Measurements from ENCODE around the gene DEDD2. TPM values are rescaled to one million over a fixed set of nuclear protein-coding genes. Genes with fewer than 3 reads are reported as not detected.

DEDD2 gene
- total RNA-seq, 3 donors from 2014 or later (not counting 1 experiment from before 2014, with no cell fraction given) = 83.2 to 110 (median 83.7) TPM

- Histone ChIP-seq H3K27me3 (ENCODE audit: control insufficient read depth, insufficient read depth, low read length) (no peaks in the 10 kb centered on the region), H3K4me1 (ENCODE audit: control insufficient read depth, insufficient read depth, low read length) (peaks cover 36% of the 10 kb centered on the region), H3K27ac (ENCODE audit: low read length) (no peak overlapping the region), H3K4me3 (ENCODE audit: low read length) (no peak overlapping the region), H3K9me3 (ENCODE audit: control insufficient read depth, insufficient read depth, low read length) (no peaks in the 10 kb centered on the region), H3K36me3 (ENCODE audit: control insufficient read depth, insufficient read depth, low read length) (peaks cover 5% of the 10 kb centered on the region)
- Mint-ChIP-seq H3K27me3 (ENCODE audit: low read depth in 2 of 2) (no peaks in the 10 kb centered on the region), H3K36me3 (no peaks in the 10 kb centered on the region), H3K9me3 (no peaks in the 10 kb centered on the region), H3K4me1 (peaks cover 22 to 45% of the 10 kb centered on the region in 2 donors), H3K4me3 (peak overlapping the region; percentile 37), H3K27ac (peak overlapping the region in 1 of 2 donors; percentile 49)
- intact Hi-C loops (cut with micrococcal nuclease) = no loop called here
- DNase-seq = no peak
- no peak for ATAC-seq
- 91% methylated on average over 36 of the region's 36 CpGs for WGBS (ENCODE audit: insufficient coverage)
- TF ChIP-seq CTCF (IDR thresholded peaks at IDR 0.05) = no peak
Observed at GRCh38 chr19:42249149-42249750, 31.8 kb upstream of the DEDD2 start.

- Mint-ChIP-seq H3K27me3 (ENCODE audit: low read depth in 2 of 2) (no peaks in the 10 kb centered on the region), H3K4me3 (peak overlapping the region; percentile 37), H3K36me3 (no peaks in the 10 kb centered on the region), H3K27ac (peak overlapping the region in 1 of 2 donors; percentile 49), H3K9me3 (no peaks in the 10 kb centered on the region), H3K4me1 (peaks cover 23 to 47% of the 10 kb centered on the region in 2 donors)
- H3K27me3 ChIP-seq (ENCODE audit: control insufficient read depth, insufficient read depth, low read length) = no peaks in the 10 kb centered on the region
- intact Hi-C loops (cut with micrococcal nuclease) = no loop called here
- no peaks in the 10 kb centered on the region for H3K9me3 ChIP-seq (ENCODE audit: control insufficient read depth, insufficient read depth, low read length)
- H3K27ac ChIP-seq (ENCODE audit: low read length) = no peak overlapping the region
- ATAC-seq (no peak), DNase-seq (no peak)
- H3K4me1 ChIP-seq (ENCODE audit: control insufficient read depth, insufficient read depth, low read length) = peaks cover 43% of the 10 kb centered on the region
- H3K36me3 ChIP-seq (ENCODE audit: control insufficient read depth, insufficient read depth, low read length) = peaks cover 5% of the 10 kb centered on the region
- WGBS (ENCODE audit: insufficient coverage) = 96% methylated on average over 41 of the region's 41 CpGs
- no peak overlapping the region for H3K4me3 ChIP-seq (ENCODE audit: low read length)
- TF ChIP-seq CTCF (IDR thresholded peaks at IDR 0.05) = no peak
Observed at GRCh38 chr19:42248270-42249148, 31.0 kb upstream of the DEDD2 start.

DNA sequence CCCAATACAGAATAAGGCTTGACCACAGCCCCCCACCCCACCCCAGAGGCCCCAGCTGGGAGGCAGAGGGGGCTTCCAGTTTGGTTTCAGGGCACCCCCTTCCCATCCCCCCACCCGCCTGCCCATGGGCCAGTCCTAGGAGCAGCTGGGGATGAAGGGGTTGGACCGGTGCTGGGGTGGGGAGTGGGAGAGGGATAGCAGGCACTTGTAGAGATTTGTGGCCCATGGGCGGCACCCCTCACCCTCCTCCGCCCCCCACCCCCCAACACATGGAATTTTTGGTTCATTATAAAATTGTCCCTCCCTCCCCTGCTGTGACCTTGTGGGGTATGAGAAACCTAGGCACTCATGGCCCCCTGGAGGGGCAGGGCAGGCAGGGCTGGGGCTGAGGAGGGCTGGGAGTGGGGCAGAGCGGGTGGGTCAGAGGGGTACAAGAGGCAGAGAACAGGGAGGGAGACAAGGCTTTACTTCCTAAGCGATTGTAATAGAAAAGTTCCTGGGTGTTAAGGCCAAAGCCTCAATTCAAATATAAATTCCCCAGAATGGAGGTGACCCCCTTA lies 30.2 kb upstream of the DEDD2 start:
- no peaks in the 10 kb centered on the region for H3K27me3 Mint-ChIP-seq (ENCODE audit: low read depth in 2 of 2)
- no peak overlapping the region for H3K4me3 Mint-ChIP-seq
- Histone ChIP-seq H3K27ac (ENCODE audit: low read length) (no peak overlapping the region), H3K27me3 (ENCODE audit: control insufficient read depth, insufficient read depth, low read length) (no peaks in the 10 kb centered on the region), H3K36me3 (ENCODE audit: control insufficient read depth, insufficient read depth, low read length) (peaks cover 5% of the 10 kb centered on the region), H3K4me3 (ENCODE audit: low read length) (no peak overlapping the region), H3K4me1 (ENCODE audit: control insufficient read depth, insufficient read depth, low read length) (peaks cover 41% of the 10 kb centered on the region), H3K9me3 (ENCODE audit: control insufficient read depth, insufficient read depth, low read length) (no peaks in the 10 kb centered on the region)
- ATAC-seq (no peak), DNase-seq (no peak)
- H3K9me3 Mint-ChIP-seq = no peaks in the 10 kb centered on the region
- intact Hi-C loops (cut with micrococcal nuclease) = no loop called here
- no peak for TF ChIP-seq CTCF (IDR thresholded peaks at IDR 0.05)
- WGBS (ENCODE audit: insufficient coverage) = 100% methylated on average over 2 of the region's 6 CpGs
- H3K4me1 Mint-ChIP-seq = peaks cover 29 to 48% of the 10 kb centered on the region in 2 donors
- no peaks in the 10 kb centered on the region for H3K36me3 Mint-ChIP-seq
- no peak overlapping the region for H3K27ac Mint-ChIP-seq

Data from natural killer cell (primary cell).